ENCODE data around the gene GDPD5.
A peak's percentile ranks its signal among the peaks of the same experiment; 100 is the strongest.

GRCh38 chr11:75532200-75533048, 6.7 kb upstream of the GDPD5 start:
- TF ChIP-seq CTCF (conservative IDR thresholded peaks at IDR 0.05 in 1 of 2, IDR thresholded peaks at IDR 0.05 in 1 of 2; ENCODE audit: low read depth in 1 of 2, low read length in 2 of 2) (peak; percentile 86 to 90), EZH2 (IDR thresholded peaks at IDR 0.05; ENCODE audit: low read length, missing control alignments) (no peak)

All from fibroblast of lung (primary cell).